CD14-positive monocyte (primary cell): ENCODE results near the gene IFIH1. TPM values are rescaled to one million over a fixed set of nuclear protein-coding genes. Genes with fewer than 3 reads are reported as not detected.

ENCODE experiments used
- DNase-seq, 3 donors: peaks; one replicate each; pipeline ENCODE4 v3.0.0-alpha.2; 2011 to 2022
- H2AFZ ChIP-seq: 2 replicates; pipeline ENCODE4 v1.6.0; 2012; ENCODE audit warnings: mild to moderate bottlenecking, low read depth, low read length, inconsistent platforms; ENCODE audit not compliant: insufficient read depth, poor library complexity, severe bottlenecking
- H3K27ac ChIP-seq, 2 donors: 1 replicate in 1 of 2; 2 replicates in 1 of 2; pipeline ENCODE4 v1.5.1; 2012 to 2013; ENCODE audit warnings: low read length in 2 of 2, control low read depth in 1 of 2, inconsistent platforms in 1 of 2, low read depth in 1 of 2, mild to moderate bottlenecking in 1 of 2
- H3K27me3 ChIP-seq, 2 donors: one replicate each; pipeline versions ENCODE4 v1.6.0 to v1.6.1; 2011 to 2013; ENCODE audit warnings: low read length in 2 of 2; ENCODE audit not compliant: control insufficient read depth in 2 of 2, insufficient read depth in 2 of 2
- H3K36me3 ChIP-seq, 2 donors: replicated peaks in 1 of 2; 1 replicate in 1 of 2; 2 replicates in 1 of 2; pipeline versions ENCODE4 v1.5.1 to v1.6.1; 2012 to 2013; ENCODE audit warnings: low read length in 2 of 2, control low read depth in 1 of 2, inconsistent platforms in 1 of 2, mild to moderate bottlenecking in 1 of 2; ENCODE audit not compliant: insufficient read depth in 2 of 2, control insufficient read depth in 1 of 2
- H3K4me1 ChIP-seq, 2 donors: 1 replicate in 1 of 2; 2 replicates in 1 of 2; pipeline versions ENCODE4 v1.5.1 to v1.6.1; 2012 to 2013; ENCODE audit warnings: low read length in 2 of 2, control low read depth in 1 of 2, inconsistent platforms in 1 of 2, mild to moderate bottlenecking in 1 of 2, moderate library complexity in 1 of 2; ENCODE audit not compliant: insufficient read depth in 2 of 2, control insufficient read depth in 1 of 2
- H3K4me2 ChIP-seq: replicated peaks from 2 replicates; pipeline ENCODE3; 2012; ENCODE audit warnings: low read length, moderate library complexity, mild to moderate bottlenecking; ENCODE audit not compliant: poor library complexity, severe bottlenecking; ENCODE audit errors: extremely low read depth
- H3K4me3 ChIP-seq, 3 experiments: fragments of 200-600 bp in 1 of 3; sonication (generic) in 1 of 3; replicated peaks in 1 of 3; 1 replicate in 2 of 3; 2 replicates in 1 of 3; pipeline ENCODE4 v1.5.1; 2011 to 2013; ENCODE audit warnings: low read length in 3 of 3, mild to moderate bottlenecking in 3 of 3, control low read depth in 2 of 3, low read depth in 2 of 3, inconsistent platforms in 1 of 3, moderate library complexity in 1 of 3
- H3K79me2 ChIP-seq: 2 replicates; pipeline ENCODE4 v1.6.0; 2012; ENCODE audit warnings: mild to moderate bottlenecking, control low read depth, inconsistent platforms, low read length, moderate library complexity; ENCODE audit not compliant: insufficient read depth
- H3K9ac ChIP-seq: 2 replicates; pipeline ENCODE4 v1.6.0; 2017; ENCODE audit warnings: low read length, mild to moderate bottlenecking; ENCODE audit not compliant: insufficient read depth, poor library complexity, severe bottlenecking
- H3K9me3 ChIP-seq, 2 donors: replicated peaks in 1 of 2; 1 replicate in 1 of 2; 2 replicates in 1 of 2; pipeline versions ENCODE4 v1.5.1 to v1.6.1; 2012 to 2013; ENCODE audit warnings: low read length in 2 of 2, control low read depth in 1 of 2; ENCODE audit not compliant: control insufficient read depth in 1 of 2, insufficient read depth in 1 of 2
- H4K20me1 ChIP-seq: 2 replicates; pipeline ENCODE4 v1.6.0; 2012; ENCODE audit warnings: mild to moderate bottlenecking, low read length, control low read depth, moderate library complexity; ENCODE audit not compliant: insufficient read depth
- H3K27ac Mint-ChIP-seq, 7 donors: one replicate each; pipeline ENCODE4 v1.8.0; 2020; ENCODE audit warnings: mild to moderate bottlenecking in 7 of 7, mixed read lengths in 7 of 7, moderate library complexity in 6 of 7, inconsistent platforms in 2 of 7
- H3K27me3 Mint-ChIP-seq, 3 donors: one replicate each; pipeline ENCODE4 v1.8.0; 2021 to 2022; ENCODE audit warnings: low read depth in 3 of 3, mild to moderate bottlenecking in 3 of 3, mixed read lengths in 3 of 3, moderate library complexity in 3 of 3, inconsistent platforms in 1 of 3
- H3K36me3 Mint-ChIP-seq, 2 donors: one replicate each; pipeline ENCODE4 v1.8.0; 2020; ENCODE audit warnings: mixed read lengths in 2 of 2, inconsistent platforms in 1 of 2, mild to moderate bottlenecking in 1 of 2
- H3K4me1 Mint-ChIP-seq: one replicate; pipeline ENCODE4 v1.8.0; 2020; ENCODE audit warnings: mild to moderate bottlenecking, mixed read lengths
- H3K4me3 Mint-ChIP-seq, 2 donors: one replicate each; pipeline ENCODE4 v1.8.0; 2020; ENCODE audit warnings: mild to moderate bottlenecking in 2 of 2, mixed read lengths in 2 of 2, moderate library complexity in 1 of 2
- H3K9me3 Mint-ChIP-seq, 7 donors: one replicate each; pipeline ENCODE4 v1.8.0; 2020 to 2022; ENCODE audit warnings: mixed read lengths in 7 of 7, mild to moderate bottlenecking in 6 of 7, moderate library complexity in 6 of 7, inconsistent platforms in 2 of 7
- CTCF ChIP-seq: fragments of 200-600 bp; IDR thresholded peaks from one replicate; pipeline ENCODE4 v1.8.0; 2022; ENCODE audit warnings: antibody characterized with exemption, mild to moderate bottlenecking
- WGBS: methylation state at CpG from one replicate; pipeline ENCODE4 v1.1.5; 2013; ENCODE audit warnings: missing lambda C conversion rate; ENCODE audit not compliant: insufficient coverage; 5-methylcytosine and 5-hydroxymethylcytosine counted together
- intact Hi-C, 2 donors: fragments of 100-400 bp; cut with micrococcal nuclease; formaldehyde crosslinking; loops; one replicate each; pipeline versions ENCODE4 v1.15.0 to v1.15.1; 2023
- polyA plus RNA-seq, 3 donors: library from polyadenylated mRNA; depleted of rRNA in 1 of 3; unstranded in 2 of 3; stranded (reverse) in 1 of 3; fragments of 300-500 nt in 2 of 3; fragments of >200 nt in 1 of 3; fragmentation: Illumina TruSeq in 2 of 3; gene quantifications; 1 replicate in 2 of 3; 2 replicates in 1 of 3; pipeline ENCODE4 v1.2.3, GENCODE V29; 2012 to 2021

Gene IFIH1
- polyA plus RNA-seq, 3 donors = 11.6 to 17.6 (median 17.1) TPM

GRCh38 chr2:162258169-162258568 lies 60.3 kb downstream of the IFIH1 start:
- intact Hi-C loops = no loop called here
- Histone ChIP-seq H3K9ac (no peak overlapping the region), H3K4me3 (no peak overlapping the region), H3K79me2 (no peaks in the 10 kb centered on the region), H2AFZ (no peak overlapping the region), H3K9me3 (no peaks in the 10 kb centered on the region), H3K27me3 (no peaks in the 10 kb centered on the region), H3K27ac (peak overlapping the region in 1 of 2 donors; percentile 6), H4K20me1 (no peaks in the 10 kb centered on the region), H3K4me1 (peaks cover 26 to 45% of the 10 kb centered on the region in 2 donors), H3K4me2 (no peak overlapping the region), H3K36me3 (no peaks in the 10 kb centered on the region)
- WGBS = 100% methylated on average over 1 of the region's 4 CpGs
- peak in 1 of 3 donors; percentile 13 for DNase-seq
- Mint-ChIP-seq H3K27me3 (peaks cover 0 to 2% (median 0%) of the 10 kb centered on the region in 3 donors), H3K36me3 (no peaks in the 10 kb centered on the region), H3K4me3 (no peak overlapping the region), H3K27ac (no peak overlapping the region), H3K9me3 (peaks cover 0 to 3% (median 2%) of the 10 kb centered on the region in 7 donors), H3K4me1 (peaks cover 47% of the 10 kb centered on the region)
- no peak for TF ChIP-seq CTCF

DNA sequence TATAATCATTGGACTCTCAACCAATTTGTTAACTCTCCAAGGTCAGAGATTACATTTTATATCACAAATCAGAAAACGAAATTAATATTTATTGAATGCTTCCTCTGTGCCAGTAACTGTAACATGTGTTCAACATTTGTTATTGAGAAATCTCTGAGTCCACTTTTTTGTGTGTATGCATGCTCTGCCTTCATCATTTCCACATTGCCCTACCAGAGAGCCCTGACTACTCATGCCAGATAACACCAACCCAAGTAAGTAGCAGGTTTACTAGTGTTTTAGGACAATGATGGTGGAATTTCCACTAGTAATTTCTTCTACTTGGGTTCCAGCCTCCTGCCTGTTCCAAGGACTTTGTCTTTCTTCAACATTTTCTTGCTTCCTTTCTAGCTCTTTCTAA lies 61.1 kb downstream of the IFIH1 start:
- no peak overlapping the region for H3K4me3 ChIP-seq
- no CpG with 5 or more reads among the region's 1 CpG for WGBS
- H3K27ac ChIP-seq = peak overlapping the region in 1 of 2 donors; percentile 6
- DNase-seq = peak in 2 of 3 donors; percentile 14 to 26
- H2AFZ ChIP-seq = no peak overlapping the region
- Mint-ChIP-seq H3K9me3 (peaks cover 0 to 3% (median 0%) of the 10 kb centered on the region in 7 donors), H3K27ac (peak overlapping the region in 3 of 7 donors; percentile 14 to 61 (median 49)), H3K36me3 (no peaks in the 10 kb centered on the region), H3K4me1 (peaks cover 49% of the 10 kb centered on the region), H3K4me3 (no peak overlapping the region), H3K27me3 (peaks cover 0 to 2% (median 0%) of the 10 kb centered on the region in 3 donors)
- no peak overlapping the region for H3K9ac ChIP-seq
- peaks cover 29 to 48% of the 10 kb centered on the region in 2 donors for H3K4me1 ChIP-seq
- no peaks in the 10 kb centered on the region for H3K36me3 ChIP-seq
- no peaks in the 10 kb centered on the region for H3K9me3 ChIP-seq
- intact Hi-C loops = no loop called here
- H3K79me2 ChIP-seq = no peaks in the 10 kb centered on the region
- no peak for TF ChIP-seq CTCF
- H4K20me1 ChIP-seq = no peaks in the 10 kb centered on the region
- H3K27me3 ChIP-seq = no peaks in the 10 kb centered on the region
- H3K4me2 ChIP-seq = no peak overlapping the region
